K562 (cell line): ENCODE data around the gene PPP1R17. TPM values are rescaled to one million over a fixed set of nuclear protein-coding genes. Genes with fewer than 3 reads are reported as not detected.

Source experiments
- CBX3 ChIP-seq, 2 experiments: IDR thresholded peaks; 1 replicate in 1 of 2; 2 replicates in 1 of 2; pipeline ENCODE4 v1.6.1; 2012; ENCODE audit warnings: inconsistent platforms in 2 of 2, low read length in 2 of 2, borderline replicate concordance in 1 of 2, control low read depth in 1 of 2
- CGGBP1 ChIP-seq: fragments of 250-450 bp; sonication (Bioruptor Pico); IDR thresholded peaks from 2 replicates; pipeline ENCODE4 v1.9.0; 2021; ENCODE audit warnings: mild to moderate bottlenecking
- CHD7 ChIP-seq: fragments of 200-600 bp; sonication (generic); IDR thresholded peaks from one replicate; pipeline ENCODE4 v1.6.1; 2012; ENCODE audit warnings: mild to moderate bottlenecking, low read depth, low read length, inconsistent platforms
- GABPB1 ChIP-seq: sonication (generic); formaldehyde crosslinking; IDR thresholded peaks from 2 replicates; pipeline ENCODE4 v1.8.0; 2022; ENCODE audit warnings: mild to moderate bottlenecking, missing genetic modification reagents
- PKNOX1 ChIP-seq: fragments of 450-650 bp; IDR thresholded peaks from 2 replicates; pipeline ENCODE4 v1.6.1; 2016
- SREBF1 ChIP-seq: fragments of 150-350 bp; IDR thresholded peaks from 2 replicates; pipeline ENCODE4 v1.6.1; 2014; ENCODE audit warnings: antibody characterized with exemption, low read depth, low read length, borderline replicate concordance
- USF2 ChIP-seq: sonication (generic); formaldehyde crosslinking; IDR thresholded peaks from 2 replicates; pipeline ENCODE4 v1.5.0; 2020; ENCODE audit warnings: missing genetic modification reagents
- ZC3H11A ChIP-seq: IDR thresholded peaks from 2 replicates; pipeline ENCODE4 v1.6.1; 2012; ENCODE audit warnings: low read depth, low read length, improper control_type of control experiment
- ZNF589 ChIP-seq: fragments of 200-800 bp; sonication (Bioruptor generic); IDR thresholded peaks from 2 replicates; pipeline ENCODE4 v1.6.1; 2016; ENCODE audit warnings: low read depth, missing genetic modification characterization, missing compliant biosample characterization
- ZNF668 ChIP-seq: fragments of 250-450 bp; sonication (Bioruptor Pico); IDR thresholded peaks from 2 replicates; pipeline ENCODE4 v1.8.0; 2022; ENCODE audit warnings: mild to moderate bottlenecking, inconsistent platforms
- ZNF780A ChIP-seq: fragments of 250-450 bp; sonication (Bioruptor Pico); IDR thresholded peaks from 2 replicates; pipeline ENCODE4 v1.5.0; 2021; ENCODE audit warnings: mild to moderate bottlenecking
- ZZZ3 ChIP-seq: fragments of 450-650 bp; IDR thresholded peaks from 2 replicates; pipeline ENCODE4 v1.6.1; 2016; ENCODE audit warnings: antibody characterized with exemption, mild to moderate bottlenecking, moderate library complexity
- polyA plus RNA-seq, 8 experiments: library from polyadenylated mRNA; depleted of rRNA in 4 of 8; stranded (reverse) in 5 of 8; unstranded in 3 of 8; fragments of >200 nt; fragmentation: Nextera tagmentation in 2 of 8; fragmentation: Illumina TruSeq in 1 of 8; extraction: Ambion mirVana in 2 of 8; extraction: Trizol in 1 of 8; gene quantifications; 2 replicates each; pipeline versions ENCODE4 v1.2.1 to v1.2.3, GENCODE V29; 2011 to 2014; ENCODE audit warnings: inconsistent platforms in 1 of 8, missing spikeins in 1 of 8
- total RNA-seq, 7 experiments: library from RNA; depleted of rRNA in 6 of 7; stranded (reverse); fragments of >200 nt in 6 of 7; fragmentation: Illumina TruSeq in 2 of 7; extraction: Trizol in 2 of 7; gene quantifications; 2 replicates each; pipeline versions ENCODE4 v1.2.1 to v1.2.3, GENCODE V29; 2011 to 2021; ENCODE audit warnings: low replicate concordance in 1 of 7

Gene PPP1R17
- total and polyA plus RNA-seq, 9 of the 15 experiments (the other 6 are each of a cell fraction or from before 2014, with no cell fraction given) = not detected

GRCh38 chr7:31705377-31705776 is 18.4 kb downstream of the PPP1R17 start (continued):
- no peak for TF ChIP-seq CHD7
- TF ChIP-seq ZNF780A (CRISPR knock-in tag) = no peak
- no peak for TF ChIP-seq ZZZ3
- TF ChIP-seq SREBF1 = no peak
- TF ChIP-seq GABPB1 (CRISPR knock-in tag) = no peak
- no peak for TF ChIP-seq ZC3H11A
- no peak for TF ChIP-seq USF2 (CRISPR knock-in tag)
- no peak for TF ChIP-seq PKNOX1
- no peak for TF ChIP-seq CGGBP1 (CRISPR knock-in tag)
- no peak for TF ChIP-seq CBX3 (IDR thresholded peaks at IDR 0.05; ENCODE audit: borderline replicate concordance in 1 of 2, low read length in 2 of 2)
- TF ChIP-seq ZNF668 (CRISPR knock-in tag) = no peak
- no peak for TF ChIP-seq ZNF589 (CRISPR knock-in tag)
- TF ChIP-seq, all 486 proteins: peak for 0
